H1 (cell line): ENCODE data around the gene PHLDA2. TPM values are rescaled to one million over a fixed set of nuclear protein-coding genes. Genes with fewer than 3 reads are reported as not detected.

ENCODE experiments used
- CTCF ChIA-PET: fragments of 300-600 bp; sonication (Branson Sonifier 250); formaldehyde crosslinking; loops from one replicate; lab custom pipeline; 2021; ENCODE audit not compliant: partially characterized antibody; lab: Charles Lee
- POLR2A ChIA-PET: fragments of 300-600 bp; sonication (Branson Sonifier 250); formaldehyde crosslinking; loops from one replicate; lab custom pipeline; 2021; ENCODE audit warnings: inconsistent platforms; ENCODE audit not compliant: partially characterized antibody; lab: Charles Lee
- DNase-seq, 2 experiments: peaks; one replicate each; pipeline versions ENCODE4 v3.0.0 to v3.0.0-alpha.2; 2010 to 2022; ENCODE audit warnings: low spot score in 2 of 2, low read depth in 1 of 2, mixed read lengths in 1 of 2
- FAIRE-seq: peaks from 2 replicates; lab custom pipeline; 2011; peaks lifted over from hg19 to GRCh38; lab: Jason Lieb, UNC
- H2AFZ ChIP-seq: 2 replicates; pipeline ENCODE4 v1.8.1; 2012; ENCODE audit warnings: low read length, inconsistent platforms
- H2AK5ac ChIP-seq: 2 replicates; pipeline ENCODE4 v1.6.1; 2013; ENCODE audit warnings: low read depth, low read length
- H2BK120ac ChIP-seq: replicated peaks from 2 replicates; pipeline ENCODE3; 2013; ENCODE audit warnings: low read depth, low read length, inconsistent platforms
- H2BK12ac ChIP-seq: 2 replicates; pipeline ENCODE4 v1.6.1; 2013; ENCODE audit warnings: low read depth, low read length
- H2BK15ac ChIP-seq: 2 replicates; pipeline ENCODE4 v1.6.1; 2013; ENCODE audit warnings: low read length
- H2BK20ac ChIP-seq: 2 replicates; pipeline ENCODE4 v1.6.1; 2013; ENCODE audit warnings: low read length
- H2BK5ac ChIP-seq: 2 replicates; pipeline ENCODE4 v1.6.1; 2013; ENCODE audit warnings: low read depth, low read length
- H3K14ac ChIP-seq: 2 replicates; pipeline ENCODE4 v1.6.1; 2013; ENCODE audit warnings: inconsistent platforms; ENCODE audit not compliant: insufficient read length
- H3K18ac ChIP-seq: 2 replicates; pipeline ENCODE4 v1.6.1; 2013; ENCODE audit warnings: low read length; ENCODE audit errors: extremely low read depth
- H3K23ac ChIP-seq: 2 replicates; pipeline ENCODE4 v1.6.1; 2013; ENCODE audit warnings: inconsistent platforms; ENCODE audit not compliant: insufficient read length
- H3K23me2 ChIP-seq: 2 replicates; pipeline ENCODE4 v1.6.1; 2013; ENCODE audit warnings: low read depth, low read length
- H3K27ac ChIP-seq: 2 replicates; pipeline ENCODE4 v1.6.1; 2011; ENCODE audit warnings: low read depth, low read length, inconsistent platforms
- H3K27me3 ChIP-seq, 4 experiments: replicated peaks in 1 of 4; 1 replicate in 1 of 4; 2 replicates in 3 of 4; pipeline versions ENCODE4 v1.6.1 to v1.8.1; 2011 to 2013; ENCODE audit warnings: low read length in 3 of 4, mild to moderate bottlenecking in 3 of 4, inconsistent platforms in 2 of 4, mixed read lengths in 2 of 4, moderate library complexity in 1 of 4; ENCODE audit not compliant: control insufficient read depth in 3 of 4, insufficient read depth in 3 of 4; ENCODE audit errors: extremely low read depth in 1 of 4
- H3K36me3 ChIP-seq, 4 experiments: 2 replicates each; pipeline versions ENCODE4 v1.6.1 to v1.8.1; 2011 to 2013; ENCODE audit warnings: mild to moderate bottlenecking in 4 of 4, low read length in 3 of 4, moderate library complexity in 2 of 4, control low read depth in 1 of 4, inconsistent platforms in 1 of 4; ENCODE audit not compliant: insufficient read depth in 4 of 4, control insufficient read depth in 2 of 4
- H3K4ac ChIP-seq: replicated peaks from 2 replicates; pipeline ENCODE3; 2013; ENCODE audit warnings: low read length, low read depth, mixed read lengths, inconsistent platforms; ENCODE audit not compliant: insufficient read length
- H3K4me1 ChIP-seq, 4 experiments: replicated peaks in 1 of 4; 1 replicate in 1 of 4; 2 replicates in 3 of 4; pipeline versions ENCODE4 v1.6.1 to v1.8.1; 2011 to 2013; ENCODE audit warnings: low read length in 3 of 4, inconsistent platforms in 2 of 4, mixed read lengths in 1 of 4; ENCODE audit not compliant: insufficient read depth in 4 of 4, control insufficient read depth in 3 of 4
- H3K4me2 ChIP-seq, 2 experiments: 2 replicates each; pipeline versions ENCODE4 v1.6.1 to v1.8.1; 2011 to 2013; ENCODE audit warnings: low read depth in 2 of 2, low read length in 2 of 2, control low read depth in 1 of 2, inconsistent platforms in 1 of 2, mild to moderate bottlenecking in 1 of 2; ENCODE audit not compliant: insufficient read depth in 1 of 2
- H3K4me3 ChIP-seq, 4 experiments: fragments of 200-600, 300-600 bp in 1 of 4; sonication (generic), shearing (Covaris generic), sonication (Bioruptor Twin) in 1 of 4; 2 replicates each; pipeline versions ENCODE4 v1.5.1 to v1.8.1; 2011 to 2016; ENCODE audit warnings: low read length in 4 of 4, low read depth in 3 of 4, control low read depth in 2 of 4, inconsistent platforms in 2 of 4, mild to moderate bottlenecking in 2 of 4, mixed read lengths in 1 of 4, moderate library complexity in 1 of 4; ENCODE audit not compliant: insufficient read depth in 2 of 4; ENCODE audit errors: extremely low read depth in 1 of 4
- H3K56ac ChIP-seq: replicated peaks from 2 replicates; pipeline ENCODE3; 2013; ENCODE audit warnings: low read depth, mild to moderate bottlenecking, mixed read lengths, low read length, inconsistent platforms; ENCODE audit not compliant: insufficient read length
- H3K79me1 ChIP-seq: 2 replicates; pipeline ENCODE4 v1.6.1; 2013; ENCODE audit warnings: low read depth, low read length, control low read depth
- H3K79me2 ChIP-seq, 2 experiments: 2 replicates each; pipeline versions ENCODE4 v1.6.1 to v1.8.1; 2012 to 2013; ENCODE audit warnings: low read length in 2 of 2, mild to moderate bottlenecking in 2 of 2, inconsistent platforms in 1 of 2; ENCODE audit not compliant: insufficient read depth in 2 of 2, control insufficient read depth in 1 of 2
- H3K9ac ChIP-seq, 4 experiments: replicated peaks in 1 of 4; 1 replicate in 1 of 4; 2 replicates in 3 of 4; pipeline versions ENCODE4 v1.6.1 to v1.8.1; 2011 to 2013; ENCODE audit warnings: low read depth in 3 of 4, low read length in 3 of 4, control low read depth in 2 of 4, mild to moderate bottlenecking in 2 of 4, moderate library complexity in 2 of 4, inconsistent platforms in 1 of 4; ENCODE audit errors: extremely low read depth in 1 of 4
- H3K9me3 ChIP-seq, 2 experiments: 2 replicates each; pipeline versions ENCODE4 v1.6.1 to v1.8.1; 2012 to 2013; ENCODE audit warnings: mild to moderate bottlenecking in 2 of 2, moderate library complexity in 2 of 2, control low read depth in 1 of 2, inconsistent platforms in 1 of 2, low read depth in 1 of 2, low read length in 1 of 2, mixed read lengths in 1 of 2; ENCODE audit not compliant: insufficient read depth in 2 of 2
- H4K20me1 ChIP-seq, 2 experiments: replicated peaks in 1 of 2; 2 replicates each; pipeline versions ENCODE3 to v1.8.1; 2011 to 2013; ENCODE audit warnings: inconsistent platforms in 2 of 2, low read length in 2 of 2, mild to moderate bottlenecking in 1 of 2; ENCODE audit not compliant: insufficient read depth in 2 of 2, control insufficient read depth in 1 of 2
- H4K5ac ChIP-seq: 2 replicates; pipeline ENCODE4 v1.6.1; 2013; ENCODE audit warnings: low read length, low read depth, mixed read lengths, inconsistent platforms; ENCODE audit not compliant: insufficient read length
- H4K8ac ChIP-seq: 2 replicates; pipeline ENCODE4 v1.8.0; 2013; ENCODE audit warnings: mild to moderate bottlenecking, moderate library complexity, low read length, inconsistent platforms; ENCODE audit not compliant: insufficient read depth; ENCODE audit errors: extremely low read depth
- H4K91ac ChIP-seq: replicated peaks from 2 replicates; pipeline ENCODE3; 2013; ENCODE audit warnings: low read length, mixed read lengths, inconsistent platforms; ENCODE audit not compliant: insufficient read length
- EP300 ChIP-seq, 2 experiments: IDR thresholded peaks; 1 replicate in 1 of 2; 2 replicates in 1 of 2; pipeline ENCODE4 v1.6.1; 2011 to 2012; ENCODE audit warnings: low read depth in 2 of 2, low read length in 2 of 2, mild to moderate bottlenecking in 2 of 2, borderline replicate concordance in 1 of 2, inconsistent platforms in 1 of 2, moderate library complexity in 1 of 2
- GABPA ChIP-seq: IDR thresholded peaks from 2 replicates; pipeline ENCODE4 v1.6.1; 2011; ENCODE audit warnings: mild to moderate bottlenecking, low read length, moderate library complexity, borderline replicate concordance; ENCODE audit not compliant: insufficient read depth
- HDAC6 ChIP-seq: IDR thresholded peaks from one replicate; pipeline ENCODE4 v1.7.1; 2012; ENCODE audit warnings: low read depth, mild to moderate bottlenecking, inconsistent platforms, low read length, moderate library complexity
- JUN ChIP-seq: IDR thresholded peaks from 2 replicates; pipeline ENCODE4 v1.6.1; 2011; ENCODE audit warnings: low read depth, mild to moderate bottlenecking, improper control_type of control experiment, low read length
- RXRA ChIP-seq: IDR thresholded peaks from 2 replicates; pipeline ENCODE4 v1.6.1; 2011; ENCODE audit warnings: low read depth, mild to moderate bottlenecking, low read length, moderate library complexity; ENCODE audit not compliant: insufficient read depth
- SIRT6 ChIP-seq: IDR thresholded peaks from one replicate; pipeline ENCODE4 v1.7.1; 2012; ENCODE audit warnings: low read length, inconsistent platforms
- TBP ChIP-seq: IDR thresholded peaks from 2 replicates; pipeline ENCODE4 v1.6.1; 2011; ENCODE audit warnings: low read depth, low read length, improper control_type of control experiment
- YY1 ChIP-seq: IDR thresholded peaks from 2 replicates; pipeline ENCODE4 v1.6.1; 2011; ENCODE audit warnings: low read depth, mild to moderate bottlenecking, low read length
- WGBS, 2 experiments: shearing (Covaris generic) in 1 of 2; methylation state at CpG; one replicate each; pipeline versions ENCODE4 v1.1.6 to v1.1.7; 2013 to 2015; ENCODE audit warnings: low lambda C conversion rate in 2 of 2, mixed read lengths in 2 of 2, inconsistent platforms in 1 of 2, low coverage in 1 of 2, missing lambda C conversion rate in 1 of 2; ENCODE audit not compliant: insufficient replicate concordance in 2 of 2, insufficient coverage in 1 of 2, insufficient read length in 1 of 2; ENCODE audit errors: extremely low coverage in 1 of 2, missing lambda C conversion rate in 1 of 2; 5-methylcytosine and 5-hydroxymethylcytosine counted together
- polyA plus RNA-seq, 7 experiments: library from polyadenylated mRNA; depleted of rRNA in 3 of 7; stranded (reverse) in 5 of 7; unstranded in 2 of 7; fragments of >200 nt in 5 of 7; fragments of 200-250 nt in 2 of 7; gene quantifications; 1 replicate in 5 of 7; 2 replicates in 1 of 7; 4 replicates in 1 of 7; pipeline versions ENCODE4 v1.2.1 to v1.2.3, GENCODE V29; 2011 to 2013; ENCODE audit warnings: missing spikeins in 2 of 7, mixed read lengths in 2 of 7
- total RNA-seq: library from RNA; stranded (reverse); fragmentation: NEBNext Ultra II Directional; extraction: Animal tissue kit (Norgen Biotek cat#: 25700); gene quantifications from 2 replicates; pipeline ENCODE4 v1.2.1, GENCODE V29; 2021
- TF ChIP-seq, protein P1 (sequence below): IDR thresholded peaks from 2 replicates; pipeline ENCODE4 v1.6.1; 2012; ENCODE audit warnings: inconsistent platforms

Gene PHLDA2
- total and polyA plus RNA-seq, 2 of the 8 experiments (the other 6 are each of a cell fraction or from before 2014, with no cell fraction given), result 5.2 to 7.6 TPM

- H2AFZ ChIP-seq, result no peak overlapping the region
- no peak overlapping the region for H2BK120ac ChIP-seq
- no peak overlapping the region for H4K8ac ChIP-seq
- POLR2A ChIA-PET, result interaction anchor here (1.0 to 1.4 kb wide), 3 partner anchors 10 to 24 kb away, joined by 3 to 4 read pairs (median 3); no protein-coding TSS in a partner anchor
- H3K14ac ChIP-seq, result no peak overlapping the region
- H3K4me2 ChIP-seq, result no peak overlapping the region
- H3K18ac ChIP-seq, result no peak overlapping the region
- no peak overlapping the region for H4K91ac ChIP-seq
- H2BK12ac ChIP-seq, result no peak overlapping the region
- H3K23me2 ChIP-seq, result no peaks in the 10 kb centered on the region
- H3K36me3 ChIP-seq, result no peaks in the 10 kb centered on the region
- H3K4ac ChIP-seq, result no peak overlapping the region
- no peak for FAIRE-seq
- no peak overlapping the region for H2BK5ac ChIP-seq
- no peaks in the 10 kb centered on the region for H4K20me1 ChIP-seq
- H2BK20ac ChIP-seq, result no peak overlapping the region
- H3K79me1 ChIP-seq, result no peaks in the 10 kb centered on the region
- H3K27me3 ChIP-seq, result peaks cover 0 to 4% (median 0%) of the 10 kb centered on the region in 4 experiments; a peak in 1 of 7 replicates
- CTCF ChIA-PET, result interaction anchor here (0.7 to 4.2 kb wide), 7 partner anchors 10 to 1087 kb away, joined by 3 to 18 read pairs (median 6); partner anchors contain the start of gene PHLDA2
- H4K5ac ChIP-seq, result no peak overlapping the region
- 89% methylated on average over 12 of the region's 12 CpGs; no CpG with 5 or more reads in 1 of the 2 experiments for WGBS, 2 experiments
- H3K56ac ChIP-seq, result no peak overlapping the region
- no peak overlapping the region for H3K27ac ChIP-seq
- H3K9me3 ChIP-seq, result no peaks in the 10 kb centered on the region
- no peaks in the 10 kb centered on the region for H3K79me2 ChIP-seq
- H2AK5ac ChIP-seq, result no peak overlapping the region
- no peak overlapping the region for H3K23ac ChIP-seq
- H3K9ac ChIP-seq, result no peak overlapping the region
- DNase-seq, result no peak
- H2BK15ac ChIP-seq, result no peak overlapping the region
- no peaks in the 10 kb centered on the region for H3K4me1 ChIP-seq
- no peak for TF ChIP-seq TBP
- no peak for TF ChIP-seq JUN
- TF ChIP-seq GABPA, result no peak
- no peak for TF ChIP-seq HDAC6
- TF ChIP-seq YY1, result no peak
- TF ChIP-seq, protein P1, sequence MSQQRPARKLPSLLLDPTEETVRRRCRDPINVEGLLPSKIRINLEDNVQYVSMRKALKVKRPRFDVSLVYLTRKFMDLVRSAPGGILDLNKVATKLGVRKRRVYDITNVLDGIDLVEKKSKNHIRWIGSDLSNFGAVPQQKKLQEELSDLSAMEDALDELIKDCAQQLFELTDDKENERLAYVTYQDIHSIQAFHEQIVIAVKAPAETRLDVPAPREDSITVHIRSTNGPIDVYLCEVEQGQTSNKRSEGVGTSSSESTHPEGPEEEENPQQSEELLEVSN, result no peak
- no peak for TF ChIP-seq RXRA
- no peak for TF ChIP-seq SIRT6
- no peak for TF ChIP-seq EP300 (IDR thresholded peaks at IDR 0.05; ENCODE audit: borderline replicate concordance in 1 of 2, low read depth in 2 of 2, low read length in 2 of 2)
- H3K4me3 ChIP-seq, result no peak overlapping the region
These were observed 8.9 kb downstream of the PHLDA2 start for GRCh38 chr11:2920343-2920742.
